H1 (cell line): ENCODE measurements around the gene ENDOV. TPM values are rescaled to one million over a fixed set of nuclear protein-coding genes. Genes with fewer than 3 reads are reported as not detected.

Source experiments
- CTCF ChIA-PET: fragments of 300-600 bp; sonication (Branson Sonifier 250); formaldehyde crosslinking; loops from one replicate; lab custom pipeline; 2021; ENCODE audit not compliant: partially characterized antibody; lab: Charles Lee
- POLR2A ChIA-PET: fragments of 300-600 bp; sonication (Branson Sonifier 250); formaldehyde crosslinking; loops from one replicate; lab custom pipeline; 2021; ENCODE audit warnings: inconsistent platforms; ENCODE audit not compliant: partially characterized antibody; lab: Charles Lee
- DNase-seq, 2 experiments: peaks; one replicate each; pipeline versions ENCODE4 v3.0.0 to v3.0.0-alpha.2; 2010 to 2022; ENCODE audit warnings: low spot score in 2 of 2, low read depth in 1 of 2, mixed read lengths in 1 of 2
- FAIRE-seq: peaks from 2 replicates; lab custom pipeline; 2011; peaks lifted over from hg19 to GRCh38; lab: Jason Lieb, UNC
- H2AFZ ChIP-seq: 2 replicates; pipeline ENCODE4 v1.8.1; 2012; ENCODE audit warnings: low read length, inconsistent platforms
- H2AK5ac ChIP-seq: 2 replicates; pipeline ENCODE4 v1.6.1; 2013; ENCODE audit warnings: low read depth, low read length
- H2BK120ac ChIP-seq: replicated peaks from 2 replicates; pipeline ENCODE3; 2013; ENCODE audit warnings: low read depth, low read length, inconsistent platforms
- H2BK12ac ChIP-seq: 2 replicates; pipeline ENCODE4 v1.6.1; 2013; ENCODE audit warnings: low read depth, low read length
- H2BK15ac ChIP-seq: 2 replicates; pipeline ENCODE4 v1.6.1; 2013; ENCODE audit warnings: low read length
- H2BK20ac ChIP-seq: 2 replicates; pipeline ENCODE4 v1.6.1; 2013; ENCODE audit warnings: low read length
- H2BK5ac ChIP-seq: 2 replicates; pipeline ENCODE4 v1.6.1; 2013; ENCODE audit warnings: low read depth, low read length
- H3K14ac ChIP-seq: 2 replicates; pipeline ENCODE4 v1.6.1; 2013; ENCODE audit warnings: inconsistent platforms; ENCODE audit not compliant: insufficient read length
- H3K18ac ChIP-seq: 2 replicates; pipeline ENCODE4 v1.6.1; 2013; ENCODE audit warnings: low read length; ENCODE audit errors: extremely low read depth
- H3K23ac ChIP-seq: 2 replicates; pipeline ENCODE4 v1.6.1; 2013; ENCODE audit warnings: inconsistent platforms; ENCODE audit not compliant: insufficient read length
- H3K23me2 ChIP-seq: 2 replicates; pipeline ENCODE4 v1.6.1; 2013; ENCODE audit warnings: low read depth, low read length
- H3K27ac ChIP-seq: 2 replicates; pipeline ENCODE4 v1.6.1; 2011; ENCODE audit warnings: low read depth, low read length, inconsistent platforms
- H3K27me3 ChIP-seq, 4 experiments: replicated peaks in 1 of 4; 1 replicate in 1 of 4; 2 replicates in 3 of 4; pipeline versions ENCODE4 v1.6.1 to v1.8.1; 2011 to 2013; ENCODE audit warnings: low read length in 3 of 4, mild to moderate bottlenecking in 3 of 4, inconsistent platforms in 2 of 4, mixed read lengths in 2 of 4, moderate library complexity in 1 of 4; ENCODE audit not compliant: control insufficient read depth in 3 of 4, insufficient read depth in 3 of 4; ENCODE audit errors: extremely low read depth in 1 of 4
- H3K36me3 ChIP-seq, 4 experiments: 2 replicates each; pipeline versions ENCODE4 v1.6.1 to v1.8.1; 2011 to 2013; ENCODE audit warnings: mild to moderate bottlenecking in 4 of 4, low read length in 3 of 4, moderate library complexity in 2 of 4, control low read depth in 1 of 4, inconsistent platforms in 1 of 4; ENCODE audit not compliant: insufficient read depth in 4 of 4, control insufficient read depth in 2 of 4
- H3K4ac ChIP-seq: replicated peaks from 2 replicates; pipeline ENCODE3; 2013; ENCODE audit warnings: low read length, low read depth, mixed read lengths, inconsistent platforms; ENCODE audit not compliant: insufficient read length
- H3K4me1 ChIP-seq, 4 experiments: replicated peaks in 1 of 4; 1 replicate in 1 of 4; 2 replicates in 3 of 4; pipeline versions ENCODE4 v1.6.1 to v1.8.1; 2011 to 2013; ENCODE audit warnings: low read length in 3 of 4, inconsistent platforms in 2 of 4, mixed read lengths in 1 of 4; ENCODE audit not compliant: insufficient read depth in 4 of 4, control insufficient read depth in 3 of 4
- H3K4me2 ChIP-seq, 2 experiments: 2 replicates each; pipeline versions ENCODE4 v1.6.1 to v1.8.1; 2011 to 2013; ENCODE audit warnings: low read depth in 2 of 2, low read length in 2 of 2, control low read depth in 1 of 2, inconsistent platforms in 1 of 2, mild to moderate bottlenecking in 1 of 2; ENCODE audit not compliant: insufficient read depth in 1 of 2
- H3K4me3 ChIP-seq, 4 experiments: fragments of 200-600, 300-600 bp in 1 of 4; sonication (generic), shearing (Covaris generic), sonication (Bioruptor Twin) in 1 of 4; 2 replicates each; pipeline versions ENCODE4 v1.5.1 to v1.8.1; 2011 to 2016; ENCODE audit warnings: low read length in 4 of 4, low read depth in 3 of 4, control low read depth in 2 of 4, inconsistent platforms in 2 of 4, mild to moderate bottlenecking in 2 of 4, mixed read lengths in 1 of 4, moderate library complexity in 1 of 4; ENCODE audit not compliant: insufficient read depth in 2 of 4; ENCODE audit errors: extremely low read depth in 1 of 4
- H3K56ac ChIP-seq: replicated peaks from 2 replicates; pipeline ENCODE3; 2013; ENCODE audit warnings: low read depth, mild to moderate bottlenecking, mixed read lengths, low read length, inconsistent platforms; ENCODE audit not compliant: insufficient read length
- H3K79me1 ChIP-seq: 2 replicates; pipeline ENCODE4 v1.6.1; 2013; ENCODE audit warnings: low read depth, low read length, control low read depth
- H3K79me2 ChIP-seq, 2 experiments: 2 replicates each; pipeline versions ENCODE4 v1.6.1 to v1.8.1; 2012 to 2013; ENCODE audit warnings: low read length in 2 of 2, mild to moderate bottlenecking in 2 of 2, inconsistent platforms in 1 of 2; ENCODE audit not compliant: insufficient read depth in 2 of 2, control insufficient read depth in 1 of 2
- H3K9ac ChIP-seq, 4 experiments: replicated peaks in 1 of 4; 1 replicate in 1 of 4; 2 replicates in 3 of 4; pipeline versions ENCODE4 v1.6.1 to v1.8.1; 2011 to 2013; ENCODE audit warnings: low read depth in 3 of 4, low read length in 3 of 4, control low read depth in 2 of 4, mild to moderate bottlenecking in 2 of 4, moderate library complexity in 2 of 4, inconsistent platforms in 1 of 4; ENCODE audit errors: extremely low read depth in 1 of 4
- H3K9me3 ChIP-seq, 2 experiments: 2 replicates each; pipeline versions ENCODE4 v1.6.1 to v1.8.1; 2012 to 2013; ENCODE audit warnings: mild to moderate bottlenecking in 2 of 2, moderate library complexity in 2 of 2, control low read depth in 1 of 2, inconsistent platforms in 1 of 2, low read depth in 1 of 2, low read length in 1 of 2, mixed read lengths in 1 of 2; ENCODE audit not compliant: insufficient read depth in 2 of 2
- H4K20me1 ChIP-seq, 2 experiments: replicated peaks in 1 of 2; 2 replicates each; pipeline versions ENCODE3 to v1.8.1; 2011 to 2013; ENCODE audit warnings: inconsistent platforms in 2 of 2, low read length in 2 of 2, mild to moderate bottlenecking in 1 of 2; ENCODE audit not compliant: insufficient read depth in 2 of 2, control insufficient read depth in 1 of 2
- H4K5ac ChIP-seq: 2 replicates; pipeline ENCODE4 v1.6.1; 2013; ENCODE audit warnings: low read length, low read depth, mixed read lengths, inconsistent platforms; ENCODE audit not compliant: insufficient read length
- H4K8ac ChIP-seq: 2 replicates; pipeline ENCODE4 v1.8.0; 2013; ENCODE audit warnings: mild to moderate bottlenecking, moderate library complexity, low read length, inconsistent platforms; ENCODE audit not compliant: insufficient read depth; ENCODE audit errors: extremely low read depth
- H4K91ac ChIP-seq: replicated peaks from 2 replicates; pipeline ENCODE3; 2013; ENCODE audit warnings: low read length, mixed read lengths, inconsistent platforms; ENCODE audit not compliant: insufficient read length
- BACH1 ChIP-seq: IDR thresholded peaks from 2 replicates; pipeline ENCODE4 v1.6.1; 2012; ENCODE audit warnings: low read length, improper control_type of control experiment
- CHD2 ChIP-seq: IDR thresholded peaks from 2 replicates; pipeline ENCODE4 v1.6.1; 2012; ENCODE audit warnings: low read length, improper control_type of control experiment
- EZH2 ChIP-seq: fragments of 200-600 bp; sonication (generic); IDR thresholded peaks from 2 replicates; pipeline ENCODE4 v1.7.1; 2012; ENCODE audit warnings: low read depth, mild to moderate bottlenecking, moderate library complexity, low read length, inconsistent platforms; ENCODE audit not compliant: severe bottlenecking
- HDAC2 ChIP-seq, 2 experiments: fragments of 300-600 bp in 1 of 2; sonication (generic) in 1 of 2; IDR thresholded peaks; 2 replicates each; pipeline ENCODE4 v1.6.1; 2011 to 2012; ENCODE audit warnings: low read depth in 2 of 2, low read length in 2 of 2, mild to moderate bottlenecking in 2 of 2, moderate library complexity in 2 of 2, borderline replicate concordance in 1 of 2, inconsistent platforms in 1 of 2
- HDAC6 ChIP-seq: IDR thresholded peaks from one replicate; pipeline ENCODE4 v1.7.1; 2012; ENCODE audit warnings: low read depth, mild to moderate bottlenecking, inconsistent platforms, low read length, moderate library complexity
- JUN ChIP-seq: IDR thresholded peaks from 2 replicates; pipeline ENCODE4 v1.6.1; 2011; ENCODE audit warnings: low read depth, mild to moderate bottlenecking, improper control_type of control experiment, low read length
- KDM5A ChIP-seq: fragments of 200-600 bp; IDR thresholded peaks from 2 replicates; pipeline ENCODE4 v1.7.1; 2012; ENCODE audit warnings: mild to moderate bottlenecking, low read length, inconsistent platforms, mixed read lengths
- POLR2A ChIP-seq, 2 experiments: IDR thresholded peaks; 1 replicate in 1 of 2; 2 replicates in 1 of 2; pipeline ENCODE4 v1.6.1; 2011; ENCODE audit warnings: low read depth in 2 of 2, low read length in 2 of 2, mild to moderate bottlenecking in 2 of 2; ENCODE audit errors: control extremely low read depth in 1 of 2
- POLR2AphosphoS5 ChIP-seq: IDR thresholded peaks from 2 replicates; pipeline ENCODE4 v1.6.1; 2011; ENCODE audit warnings: low read depth, low read length
- RNF2 ChIP-seq: fragments of 200-900, 300-1000 bp; sonication (generic); IDR thresholded peaks from 2 replicates; pipeline ENCODE4 v1.7.1; 2016; ENCODE audit warnings: borderline replicate concordance, low read depth, mild to moderate bottlenecking, antibody characterized with exemption, low read length; ENCODE audit not compliant: poor library complexity, severe bottlenecking; ENCODE audit errors: missing control alignments
- SAP30 ChIP-seq: fragments of 300-600 bp; sonication (generic); IDR thresholded peaks from 2 replicates; pipeline ENCODE4 v1.7.1; 2012; ENCODE audit warnings: low read length, moderate library complexity, mild to moderate bottlenecking, inconsistent platforms; ENCODE audit not compliant: insufficient read depth, insufficient replicate concordance
- SP1 ChIP-seq: IDR thresholded peaks from 2 replicates; pipeline ENCODE4 v1.6.1; 2011; ENCODE audit warnings: low read depth, low read length
- SP4 ChIP-seq: IDR thresholded peaks from 2 replicates; pipeline ENCODE4 v1.6.1; 2012; ENCODE audit warnings: low read length, inconsistent platforms
- TAF1 ChIP-seq: IDR thresholded peaks from 2 replicates; pipeline ENCODE4 v1.6.1; 2011; ENCODE audit warnings: mild to moderate bottlenecking, low read depth, low read length
- TCF12 ChIP-seq: IDR thresholded peaks from 2 replicates; pipeline ENCODE4 v1.6.1; 2011; ENCODE audit warnings: low read depth, mild to moderate bottlenecking, low read length
- ZNF274 ChIP-seq: IDR thresholded peaks from 2 replicates; pipeline ENCODE4 v1.7.0; 2012; ENCODE audit warnings: low read length, borderline replicate concordance; ENCODE audit errors: extremely low read depth
- WGBS, 2 experiments: shearing (Covaris generic) in 1 of 2; methylation state at CpG; one replicate each; pipeline versions ENCODE4 v1.1.6 to v1.1.7; 2013 to 2015; ENCODE audit warnings: low lambda C conversion rate in 2 of 2, mixed read lengths in 2 of 2, inconsistent platforms in 1 of 2, low coverage in 1 of 2, missing lambda C conversion rate in 1 of 2; ENCODE audit not compliant: insufficient replicate concordance in 2 of 2, insufficient coverage in 1 of 2, insufficient read length in 1 of 2; ENCODE audit errors: extremely low coverage in 1 of 2, missing lambda C conversion rate in 1 of 2; 5-methylcytosine and 5-hydroxymethylcytosine counted together
- polyA plus RNA-seq, 7 experiments: library from polyadenylated mRNA; depleted of rRNA in 3 of 7; stranded (reverse) in 5 of 7; unstranded in 2 of 7; fragments of >200 nt in 5 of 7; fragments of 200-250 nt in 2 of 7; gene quantifications; 1 replicate in 5 of 7; 2 replicates in 1 of 7; 4 replicates in 1 of 7; pipeline versions ENCODE4 v1.2.1 to v1.2.3, GENCODE V29; 2011 to 2013; ENCODE audit warnings: missing spikeins in 2 of 7, mixed read lengths in 2 of 7
- total RNA-seq: library from RNA; stranded (reverse); fragmentation: NEBNext Ultra II Directional; extraction: Animal tissue kit (Norgen Biotek cat#: 25700); gene quantifications from 2 replicates; pipeline ENCODE4 v1.2.1, GENCODE V29; 2021

Gene ENDOV
- total and polyA plus RNA-seq, 2 of the 8 experiments (the other 6 are each of a cell fraction or from before 2014, with no cell fraction given): 10.6 to 13.3 TPM

GRCh38 chr17:80380068-80380467, 34.9 kb upstream of the ENDOV start:
- Histone ChIP-seq H2BK12ac (no peak overlapping the region), H2BK20ac (no peak overlapping the region), H3K23ac (no peak overlapping the region), H3K23me2 (no peaks in the 10 kb centered on the region), H3K27ac (no peak overlapping the region), H4K5ac (no peak overlapping the region), H2AK5ac (no peak overlapping the region), H3K79me2 (no peaks in the 10 kb centered on the region), H3K4me2 (no peak overlapping the region), H3K56ac (no peak overlapping the region), H2BK120ac (no peak overlapping the region), H2BK5ac (no peak overlapping the region), H2AFZ (no peak overlapping the region), H3K18ac (no peak overlapping the region), H2BK15ac (no peak overlapping the region), H3K4me1 (no peaks in the 10 kb centered on the region), H4K20me1 (peaks cover 2% of the 10 kb centered on the region in 2 experiments), H4K8ac (no peak overlapping the region), H3K4me3 (no peak overlapping the region), H3K9me3 (no peaks in the 10 kb centered on the region), H3K9ac (no peak overlapping the region; a peak in 1 of 7 replicates), H4K91ac (no peak overlapping the region), H3K79me1 (no peaks in the 10 kb centered on the region), H3K4ac (no peak overlapping the region), H3K14ac (no peak overlapping the region), H3K36me3 (peaks cover 20 to 69% (median 44%) of the 10 kb centered on the region in 4 experiments), H3K27me3 (no peaks in the 10 kb centered on the region)
- 83% methylated on average over 6 of the region's 6 CpGs; no CpG with 5 or more reads in 1 of the 2 experiments for WGBS, 2 experiments
- POLR2A ChIA-PET: no interaction called here
- DNase-seq: no peak
- CTCF ChIA-PET: interaction anchor here (2.4 kb wide), 1 partner anchor 17 kb away, joined by 7 read pairs; no protein-coding TSS in a partner anchor
- no peak for FAIRE-seq
- no peak for TF ChIP-seq SAP30
- no peak for TF ChIP-seq SP1
- no peak for TF ChIP-seq POLR2AphosphoS5
- no peak for TF ChIP-seq HDAC2 (IDR thresholded peaks at IDR 0.05; ENCODE audit: borderline replicate concordance in 1 of 2, low read depth in 2 of 2, low read length in 2 of 2)
- no peak for TF ChIP-seq RNF2
- TF ChIP-seq HDAC6: no peak
- no peak for TF ChIP-seq POLR2A (IDR thresholded peaks at IDR 0.05; ENCODE audit: control extremely low read depth in 1 of 2, low read depth in 2 of 2, low read length in 2 of 2)
- TF ChIP-seq KDM5A: no peak
- TF ChIP-seq JUN: no peak
- TF ChIP-seq ZNF274: no peak
- no peak for TF ChIP-seq TAF1
- no peak for TF ChIP-seq TCF12
- TF ChIP-seq EZH2: no peak
- TF ChIP-seq SP4: no peak
- no peak for TF ChIP-seq BACH1
- TF ChIP-seq CHD2: no peak
